Muscle layer of colon (tissue), 2 donors: ENCODE measurements around the gene ADAMTS19.

Experiments used
- H3K27ac ChIP-seq: one replicate; pipeline ENCODE4 v1.7.0; 2013; ENCODE audit warnings: low read depth, mild to moderate bottlenecking, low read length, moderate library complexity
- H3K27me3 ChIP-seq, 2 donors: one replicate each; pipeline ENCODE4 v1.7.0; 2013; ENCODE audit warnings: low read length in 2 of 2, mild to moderate bottlenecking in 2 of 2; ENCODE audit not compliant: insufficient read depth in 2 of 2, control insufficient read depth in 1 of 2
- H3K36me3 ChIP-seq: one replicate; pipeline ENCODE4 v1.7.0; 2013; ENCODE audit warnings: mild to moderate bottlenecking, low read length; ENCODE audit not compliant: insufficient read depth
- H3K4me1 ChIP-seq: one replicate; pipeline ENCODE4 v1.7.0; 2013; ENCODE audit warnings: mild to moderate bottlenecking, low read length; ENCODE audit not compliant: insufficient read depth
- H3K4me3 ChIP-seq, 2 donors: one replicate each; pipeline ENCODE4 v1.7.0; 2013; ENCODE audit warnings: low read length in 2 of 2, low read depth in 1 of 2, mild to moderate bottlenecking in 1 of 2, moderate library complexity in 1 of 2
- H3K9ac ChIP-seq: one replicate; pipeline ENCODE4 v1.7.0; 2013; ENCODE audit warnings: low read length
- H3K9me3 ChIP-seq: one replicate; pipeline ENCODE4 v1.7.0; 2013; ENCODE audit warnings: mild to moderate bottlenecking, low read length
- donor health status: abdominal sarcoma.
- donor health status: Adenocarcinoma of cecum.

ADAMTS19 gene

GRCh38 chr5:129745997-129746396 lies 285.9 kb downstream of the ADAMTS19 start:
- Histone ChIP-seq H3K9me3 (no peaks in the 10 kb centered on the region), H3K27ac (no peak overlapping the region), H3K4me1 (no peaks in the 10 kb centered on the region), H3K27me3 (no peaks in the 10 kb centered on the region), H3K36me3 (no peaks in the 10 kb centered on the region), H3K4me3 (no peak overlapping the region), H3K9ac (no peak overlapping the region)

- Histone ChIP-seq H3K27ac (no peak overlapping the region), H3K4me3 (no peak overlapping the region), H3K9me3 (no peaks in the 10 kb centered on the region), H3K9ac (no peak overlapping the region), H3K4me1 (no peaks in the 10 kb centered on the region), H3K36me3 (no peaks in the 10 kb centered on the region), H3K27me3 (no peaks in the 10 kb centered on the region)
These were observed 286.8 kb downstream of the ADAMTS19 start for GRCh38 chr5:129746876-129747275.

- Histone ChIP-seq H3K4me1 (no peaks in the 10 kb centered on the region), H3K9ac (no peak within 1 kb of the TSS), H3K27me3 (no peaks in the 10 kb centered on the region), H3K27ac (no peak within 1 kb of the TSS), H3K9me3 (no peaks in the 10 kb centered on the region), H3K36me3 (no peaks in the 10 kb centered on the region), H3K4me3 (no peak within 1 kb of the TSS)
These were observed 287.7 kb downstream of the ADAMTS19 start, which contains the start of gene MINAR2 for GRCh38 chr5:129747572-129748407. Gene MINAR2, plus strand, starts transcription at chr5:129748094. Its CDS starts 97 bp downstream, at chr5:129748191.

GRCh38 chr5:129748913-129749880 lies 289.1 kb downstream of the ADAMTS19 start:
- Histone ChIP-seq H3K9ac (no peak overlapping the region), H3K27ac (no peak overlapping the region), H3K4me3 (no peak overlapping the region), H3K27me3 (no peaks in the 10 kb centered on the region), H3K9me3 (no peaks in the 10 kb centered on the region), H3K4me1 (no peaks in the 10 kb centered on the region), H3K36me3 (no peaks in the 10 kb centered on the region)

GRCh38 chr5:129760636-129761325 lies 300.7 kb downstream of the ADAMTS19 start:
- H3K36me3 ChIP-seq: no peaks in the 10 kb centered on the region
- no peak overlapping the region for H3K4me3 ChIP-seq
- H3K9ac ChIP-seq: no peak overlapping the region
- no peaks in the 10 kb centered on the region for H3K9me3 ChIP-seq
- no peaks in the 10 kb centered on the region for H3K4me1 ChIP-seq
- no peaks in the 10 kb centered on the region for H3K27me3 ChIP-seq
- H3K27ac ChIP-seq: no peak overlapping the region

- Histone ChIP-seq H3K36me3 (no peaks in the 10 kb centered on the region), H3K27ac (no peak overlapping the region), H3K9me3 (no peaks in the 10 kb centered on the region), H3K27me3 (no peaks in the 10 kb centered on the region), H3K4me1 (no peaks in the 10 kb centered on the region), H3K9ac (no peak overlapping the region), H3K4me3 (no peak overlapping the region)
These were observed 303.6 kb downstream of the ADAMTS19 start for GRCh38 chr5:129763651-129764050.

GRCh38 chr5:129766798-129767197 lies 306.7 kb downstream of the ADAMTS19 start:
- Histone ChIP-seq H3K36me3 (no peaks in the 10 kb centered on the region), H3K4me3 (no peak overlapping the region), H3K9me3 (no peaks in the 10 kb centered on the region), H3K9ac (no peak overlapping the region), H3K27me3 (no peaks in the 10 kb centered on the region), H3K27ac (no peak overlapping the region), H3K4me1 (no peaks in the 10 kb centered on the region)

- Histone ChIP-seq H3K27ac (no peak overlapping the region), H3K4me1 (no peaks in the 10 kb centered on the region), H3K4me3 (no peak overlapping the region), H3K9me3 (no peaks in the 10 kb centered on the region), H3K27me3 (no peaks in the 10 kb centered on the region), H3K9ac (no peak overlapping the region), H3K36me3 (no peaks in the 10 kb centered on the region)
These were observed 307.9 kb downstream of the ADAMTS19 start for GRCh38 chr5:129767927-129768380.

GRCh38 chr5:129768735-129769134 lies 308.6 kb downstream of the ADAMTS19 start:
- H3K9me3 ChIP-seq: no peaks in the 10 kb centered on the region
- H3K27ac ChIP-seq: no peak overlapping the region
- H3K4me1 ChIP-seq: no peaks in the 10 kb centered on the region
- H3K36me3 ChIP-seq: no peaks in the 10 kb centered on the region
- H3K27me3 ChIP-seq: no peaks in the 10 kb centered on the region
- H3K9ac ChIP-seq: no peak overlapping the region
- H3K4me3 ChIP-seq: no peak overlapping the region

- Histone ChIP-seq H3K4me1 (no peaks in the 10 kb centered on the region), H3K27me3 (no peaks in the 10 kb centered on the region), H3K4me3 (no peak overlapping the region), H3K27ac (no peak overlapping the region), H3K9ac (no peak overlapping the region), H3K36me3 (no peaks in the 10 kb centered on the region), H3K9me3 (no peaks in the 10 kb centered on the region)
These were observed 310.1 kb downstream of the ADAMTS19 start for GRCh38 chr5:129770024-129770820.
